ENCODE data around the gene MYH15.
A peak's percentile ranks its signal among the peaks of the same experiment; 100 is the strongest.

MYH15 gene

GRCh38 chr3:108430540-108430939 is 79.9 kb downstream of the MYH15 start:
- TF ChIP-seq CTCF (IDR thresholded peaks at IDR 0.05; ENCODE audit: low read depth, low read length, missing control alignments) = no peak
- in situ Hi-C loops (cut with HindIII; ENCODE audit: low sequenced_read_pairs) = no loop called here
- DNase-seq (ENCODE audit: low read depth) = peak; percentile 41
- no peak overlapping the region for H3K4me3 ChIP-seq (ENCODE audit: low read depth, low read length)

- in situ Hi-C loops (cut with HindIII; ENCODE audit: low sequenced_read_pairs) = no loop called here
- peak; percentile 15 for DNase-seq (ENCODE audit: low read depth)
- no peak for TF ChIP-seq CTCF (IDR thresholded peaks at IDR 0.05; ENCODE audit: low read depth, low read length, missing control alignments)
- no peak overlapping the region for H3K4me3 ChIP-seq (ENCODE audit: low read depth, low read length)
Measured at GRCh38 chr3:108428586-108428985, 81.8 kb downstream of the MYH15 start.

GRCh38 chr3:108420926-108421325 is 89.5 kb downstream of the MYH15 start:
- H3K4me3 ChIP-seq (ENCODE audit: low read depth, low read length) = no peak overlapping the region
- peak; percentile 31 for DNase-seq (ENCODE audit: low read depth)
- no peak for TF ChIP-seq CTCF (IDR thresholded peaks at IDR 0.05; ENCODE audit: low read depth, low read length, missing control alignments)
- in situ Hi-C loops (cut with HindIII; ENCODE audit: low sequenced_read_pairs) = no loop called here

- in situ Hi-C loops (cut with HindIII; ENCODE audit: low sequenced_read_pairs) = no loop called here
- no peak overlapping the region for H3K4me3 ChIP-seq (ENCODE audit: low read depth, low read length)
- TF ChIP-seq CTCF (IDR thresholded peaks at IDR 0.05; ENCODE audit: low read depth, low read length, missing control alignments) = no peak
- no peak for DNase-seq (ENCODE audit: low read depth)
Measured at GRCh38 chr3:108416111-108416869, 94.1 kb downstream of the MYH15 start.

GRCh38 chr3:108415661-108416060 is 94.7 kb downstream of the MYH15 start:
- in situ Hi-C loops (cut with HindIII; ENCODE audit: low sequenced_read_pairs) = no loop called here
- DNase-seq (ENCODE audit: low read depth) = no peak

GRCh38 chr3:108414007-108414406 is 96.4 kb downstream of the MYH15 start:
- no peak overlapping the region for H3K4me3 ChIP-seq (ENCODE audit: low read depth, low read length)
- in situ Hi-C loops (cut with HindIII; ENCODE audit: low sequenced_read_pairs) = no loop called here
- TF ChIP-seq CTCF (IDR thresholded peaks at IDR 0.05; ENCODE audit: low read depth, low read length, missing control alignments) = no peak
- no peak for DNase-seq (ENCODE audit: low read depth)

More at GRCh38 chr3:108415661-108416060, 94.7 kb downstream of the MYH15 start:
- H3K4me3 ChIP-seq (ENCODE audit: low read depth, low read length) = no peak overlapping the region
- TF ChIP-seq CTCF (IDR thresholded peaks at IDR 0.05; ENCODE audit: low read depth, low read length, missing control alignments) = no peak

Data from astrocyte of the cerebellum (primary cell).